NCI-H82 treated with DMSO at 0.1 percent for 48 hours (cell line): ENCODE measurements around the gene RARA.
"Not testable (repeated sequence)": the region's sequence is repeated elsewhere in the genome, so short reads cannot be mapped to it uniquely, and the experiment has no call there.

Source experiments
- DNase-seq: peaks from one replicate; lab custom pipeline; 2025; ENCODE audit not compliant: unreplicated experiment; lab: John Stamatoyannopoulos, UW

Gene RARA

DNA sequence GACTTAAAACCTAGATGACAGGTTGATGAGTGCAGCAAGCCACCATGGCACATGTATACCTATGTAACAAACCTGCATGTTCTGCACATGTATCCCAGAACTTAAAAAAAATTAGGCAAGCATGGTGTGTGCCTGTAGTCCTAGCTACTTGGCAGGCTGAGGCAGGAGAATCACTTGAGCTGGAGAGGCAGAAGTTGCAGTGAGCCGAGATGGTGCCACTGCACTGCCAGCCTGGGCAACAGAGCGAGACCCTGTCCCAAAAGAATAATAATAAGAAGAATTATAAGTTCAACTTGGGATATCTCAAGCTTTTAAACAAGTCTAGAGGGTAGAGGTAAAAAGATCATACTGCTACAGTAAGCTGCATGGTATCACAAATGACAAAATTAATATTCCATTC is 11.5 kb upstream of the RARA start:
- DNase-seq, result no peak

DNA sequence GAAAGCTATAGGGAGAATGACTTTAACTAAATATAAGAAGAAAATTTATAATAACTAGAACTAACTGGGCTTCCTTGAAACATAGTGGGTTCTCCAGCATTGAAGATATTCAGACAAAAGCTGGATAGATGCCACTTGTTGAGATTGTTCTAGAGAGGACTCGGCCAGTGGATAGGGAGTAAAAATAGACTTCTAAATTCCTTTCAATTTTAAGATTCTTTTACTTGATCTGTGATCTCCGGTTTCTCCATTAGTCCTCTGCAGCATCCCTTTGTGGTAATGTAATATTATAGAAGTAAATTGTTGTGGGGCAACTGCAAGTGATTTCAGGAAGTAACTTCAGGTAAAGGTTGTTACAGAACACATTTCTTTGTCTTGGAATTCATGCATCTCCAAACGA is 10.3 kb upstream of the RARA start:
- DNase-seq, result no peak

DNA sequence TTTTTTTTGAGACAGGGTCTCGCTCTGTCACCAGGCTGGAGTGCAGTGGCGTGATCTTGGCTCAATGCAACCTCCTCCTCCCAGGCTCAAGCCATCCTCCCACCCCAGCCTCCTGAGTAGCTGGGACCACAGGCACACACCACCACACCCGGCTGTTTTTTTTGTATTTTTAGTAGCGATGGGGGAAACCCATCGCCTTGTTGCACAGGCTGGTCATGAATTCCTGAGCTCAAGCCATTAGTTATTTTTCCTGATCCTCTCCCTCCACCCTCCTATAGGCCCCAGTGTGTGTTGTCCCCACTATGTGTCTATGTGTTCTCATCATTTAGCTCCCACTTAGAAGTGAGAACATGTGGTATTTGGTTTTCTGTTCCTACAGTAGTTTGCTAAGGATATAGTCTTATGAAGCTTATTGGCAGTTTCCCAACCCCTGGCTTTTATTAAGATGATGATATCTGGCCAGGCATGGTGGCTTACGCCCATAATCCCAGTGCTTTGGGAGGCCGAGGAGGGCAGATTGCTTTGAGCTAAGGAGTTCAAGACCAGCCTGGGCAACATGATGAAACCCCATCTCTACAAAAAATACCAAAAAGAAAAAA is 9.7 kb upstream of the RARA start:
- not testable (repeated sequence) for DNase-seq

DNA sequence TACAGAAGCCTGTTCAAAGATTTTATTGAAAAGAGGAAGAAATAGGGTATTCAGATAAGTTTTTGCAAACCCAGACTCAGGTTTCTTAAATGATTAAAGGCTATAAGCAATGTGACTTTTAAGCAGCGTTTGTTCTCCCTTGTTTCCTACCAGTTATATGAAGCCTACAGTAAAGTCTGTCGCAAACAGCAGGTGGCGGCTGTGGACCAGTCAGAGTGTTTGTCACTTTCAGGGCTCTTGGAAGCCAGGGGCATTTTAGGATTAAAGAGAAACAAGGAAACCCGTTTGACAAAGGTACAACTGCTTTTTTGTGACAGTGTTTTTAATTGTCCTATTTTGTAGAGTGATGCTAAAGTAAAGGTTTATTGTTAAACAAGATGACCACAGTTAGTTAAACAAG is 7.7 kb upstream of the RARA start:
- DNase-seq, result no peak

DNA sequence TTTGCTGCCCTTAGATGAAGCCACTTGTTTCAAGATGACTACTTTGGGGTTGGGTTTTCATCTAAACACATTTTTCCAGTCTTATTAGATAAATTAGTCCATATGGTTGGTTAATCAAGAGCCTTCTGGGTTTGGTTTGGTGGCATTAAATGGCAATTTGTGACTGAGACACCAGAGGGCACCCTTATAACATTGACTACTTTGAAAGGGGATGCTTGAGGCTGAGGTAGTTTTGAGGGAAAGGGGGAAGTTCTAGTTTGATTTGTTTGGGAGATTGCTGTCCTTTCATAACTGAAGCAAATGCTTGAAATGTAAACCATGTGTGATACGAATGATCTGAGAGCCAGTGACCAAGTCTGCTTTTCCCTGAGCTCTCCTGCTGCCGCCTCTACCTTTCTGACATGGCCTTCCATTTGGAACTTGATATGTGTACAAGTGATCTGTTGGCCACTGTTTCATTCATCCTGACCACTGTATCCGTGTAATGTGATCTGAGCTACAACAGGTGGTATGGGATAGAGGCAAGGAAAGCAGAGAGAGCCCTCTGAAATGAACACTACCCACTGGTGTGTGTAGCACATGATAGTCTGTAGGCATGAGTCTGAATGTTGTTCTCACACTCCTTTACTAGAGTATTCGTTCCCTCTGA is 5.8 kb upstream of the RARA start:
- DNase-seq, result peak; percentile 60

DNA sequence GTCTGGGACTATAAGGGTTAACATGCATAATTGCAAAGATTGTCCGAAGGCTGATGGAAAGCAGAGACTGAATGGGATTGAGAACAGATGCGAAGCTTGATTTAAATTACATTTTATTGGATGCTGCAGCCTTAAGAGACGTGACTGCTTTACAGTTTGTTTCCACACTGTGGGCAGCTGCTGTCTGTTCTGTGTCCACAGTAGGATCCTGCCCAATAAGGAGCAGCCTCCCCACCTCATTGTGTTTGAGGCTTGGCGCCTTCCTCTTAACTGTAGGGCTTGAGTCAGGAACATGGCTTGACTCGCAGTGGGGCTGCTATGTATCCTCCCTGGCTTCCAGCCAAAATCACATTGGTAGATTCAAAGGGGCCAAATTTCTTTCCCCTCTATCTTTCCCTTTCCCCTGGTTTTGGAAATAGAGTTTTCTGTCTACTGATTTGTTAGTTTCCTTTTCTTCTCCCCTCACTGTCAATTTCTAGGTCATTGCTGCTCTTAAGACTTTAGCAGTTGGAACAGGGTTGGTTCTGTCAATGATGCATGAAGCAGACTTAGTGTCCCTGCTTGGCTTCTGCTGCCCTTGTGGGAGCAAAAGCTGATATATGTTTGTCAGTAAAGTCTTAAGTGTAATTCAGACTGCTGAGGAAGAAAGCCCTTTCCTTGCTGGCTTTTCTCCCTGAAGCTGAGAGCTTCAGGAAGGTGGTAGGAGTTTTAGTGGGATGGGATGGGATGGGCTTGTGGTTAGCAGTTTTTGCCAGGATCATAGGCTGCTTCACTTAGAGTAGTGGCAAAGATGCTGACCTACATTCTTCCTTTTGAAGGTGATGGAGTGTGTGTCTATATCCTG is 5.0 kb upstream of the RARA start:
- DNase-seq, result no peak

DNA sequence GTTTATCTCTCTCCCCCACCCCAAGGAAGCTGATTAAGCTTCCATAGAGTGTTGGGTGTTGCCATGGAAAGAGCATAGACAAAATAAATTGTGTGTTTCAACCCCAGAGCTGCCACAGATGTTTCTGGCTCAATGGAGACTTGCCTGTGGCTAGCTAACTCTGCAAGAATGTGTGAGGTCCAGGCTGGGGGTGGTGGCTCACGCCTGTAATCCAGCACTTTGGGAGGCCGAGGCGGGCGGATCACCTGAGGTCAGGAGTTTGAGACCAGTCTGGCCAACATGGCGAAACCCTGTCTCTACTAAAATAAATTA is 4.5 kb upstream of the RARA start:
- not testable (repeated sequence) for DNase-seq

DNA sequence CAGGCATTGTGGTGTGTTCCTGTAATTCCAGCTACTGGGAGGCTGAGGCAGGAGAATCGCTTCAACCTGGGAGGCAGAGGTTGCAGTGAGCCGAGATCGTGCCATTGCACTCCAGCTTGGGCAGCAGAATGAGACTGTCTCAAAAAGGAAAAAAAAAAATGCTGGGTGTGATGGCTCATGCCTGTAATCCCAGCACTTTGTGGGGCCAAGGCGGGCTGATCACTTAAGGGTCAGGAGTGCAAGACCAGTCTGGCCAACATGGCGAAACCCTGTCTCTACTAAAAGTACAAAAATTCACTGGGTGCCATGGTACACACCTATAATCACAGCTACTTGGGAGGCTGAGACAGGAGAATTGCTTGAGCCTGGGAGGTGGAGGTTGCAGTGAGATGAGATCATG is 4.1 kb upstream of the RARA start:
- not testable (repeated sequence) for DNase-seq

DNA sequence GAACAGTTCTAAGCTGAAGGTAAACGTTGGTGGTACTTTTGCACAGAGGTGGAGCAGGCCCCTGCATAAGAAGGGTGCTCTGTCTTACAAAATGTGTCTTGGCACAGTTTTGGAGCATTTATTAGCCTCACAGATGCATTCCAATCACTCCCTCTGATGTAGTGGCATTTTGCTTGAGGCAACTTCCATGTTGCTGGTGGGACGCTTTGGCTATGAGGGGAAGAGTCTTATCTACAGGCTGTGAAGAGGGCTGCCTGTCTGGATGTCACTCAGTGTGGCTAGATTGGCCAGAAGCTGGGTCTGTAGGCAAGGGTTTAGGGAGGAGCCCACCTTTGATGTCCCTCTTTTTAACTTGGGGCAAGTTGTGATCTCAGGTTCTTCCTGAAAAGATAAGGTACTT is 2.6 kb upstream of the RARA start:
- DNase-seq, result no peak

DNA sequence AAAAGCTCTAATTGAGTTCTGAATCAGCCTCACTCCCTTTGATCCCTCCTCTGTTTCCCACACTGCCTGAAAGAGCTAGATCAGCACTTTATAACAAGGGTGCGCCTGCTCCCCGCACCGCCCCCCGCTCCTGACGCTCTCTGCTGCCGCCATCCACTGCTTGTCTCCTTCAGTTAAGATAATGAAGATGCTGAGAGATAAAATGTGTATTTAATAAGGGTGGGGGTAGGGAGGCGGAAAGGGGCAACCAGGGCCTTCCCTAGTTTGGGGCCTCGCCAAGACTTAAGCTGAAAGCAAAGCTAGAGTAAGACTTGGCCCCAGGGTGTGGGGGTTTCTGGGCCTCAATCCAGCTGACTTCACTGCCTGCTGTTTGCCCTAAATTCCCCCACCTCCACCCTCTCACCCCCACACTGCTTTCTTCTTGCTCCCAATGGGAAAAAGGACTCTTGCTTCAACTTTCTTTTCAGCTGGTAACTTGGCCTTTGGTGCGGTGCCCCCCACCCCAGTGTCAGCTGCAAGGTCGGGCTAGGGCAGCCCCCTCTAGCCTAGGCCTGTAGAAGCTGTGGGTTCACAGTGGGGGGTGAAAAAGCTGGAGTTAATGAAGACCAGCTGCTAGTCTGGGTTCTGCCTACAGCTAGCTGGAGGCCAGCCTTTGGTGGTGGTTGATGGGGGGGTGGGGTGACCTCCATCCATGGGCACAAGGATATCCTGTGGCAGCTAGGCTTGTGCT is 1.8 kb upstream of the RARA start:
- no peak for DNase-seq

DNA sequence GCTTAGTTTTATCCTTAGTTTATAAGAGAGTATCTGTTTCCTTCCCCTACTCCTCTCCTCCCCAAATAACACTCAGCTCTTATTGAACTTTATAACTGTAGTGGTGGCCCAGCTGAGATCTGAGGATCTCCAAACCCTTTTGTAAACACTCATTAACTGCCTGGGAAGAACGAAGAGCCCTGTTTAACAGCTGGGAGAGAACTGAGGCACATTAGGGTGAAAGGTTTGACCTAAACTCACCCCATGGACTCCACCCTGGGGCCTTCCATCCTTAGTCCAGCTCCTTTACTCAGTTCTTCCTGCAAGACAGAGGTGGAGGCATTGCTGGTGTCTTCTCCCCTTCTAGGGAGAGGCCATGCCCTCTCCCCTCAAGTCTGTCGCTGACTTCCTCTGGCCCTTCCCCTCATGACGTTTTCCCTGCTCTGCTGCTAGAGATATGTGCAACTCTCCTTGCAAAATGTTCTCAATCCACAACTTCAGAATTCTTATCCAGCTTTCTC is 1.2 kb upstream of the RARA start:
- no peak for DNase-seq

DNA sequence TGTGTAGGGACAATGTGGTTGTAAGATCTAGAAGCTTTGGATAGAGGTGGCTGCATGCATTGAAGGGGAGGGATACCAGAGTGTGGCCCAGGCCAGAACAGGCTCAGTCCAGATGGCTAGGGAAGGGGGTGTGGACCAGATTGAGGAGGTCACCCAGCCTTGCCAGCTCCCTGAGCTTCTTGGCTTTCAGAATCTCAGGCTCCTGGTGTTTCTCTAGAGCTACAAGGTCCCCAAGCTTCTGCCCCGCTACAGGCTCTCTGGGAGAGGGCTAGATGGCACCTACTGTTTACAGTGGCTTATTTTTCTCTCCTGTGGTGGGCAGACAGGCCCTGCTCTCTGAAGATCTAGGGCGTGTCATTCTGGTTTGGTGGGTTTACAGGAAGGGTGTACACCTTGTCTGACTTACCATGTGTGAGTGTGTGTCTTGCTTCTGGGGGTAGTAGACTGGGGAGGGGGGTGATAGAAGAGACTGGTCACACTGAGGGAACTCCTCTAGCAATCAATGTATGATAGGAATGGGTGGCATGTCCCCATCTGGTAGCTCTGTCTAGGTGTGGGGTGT is 1.1 kb downstream of the RARA start:
- DNase-seq, result no peak

DNA sequence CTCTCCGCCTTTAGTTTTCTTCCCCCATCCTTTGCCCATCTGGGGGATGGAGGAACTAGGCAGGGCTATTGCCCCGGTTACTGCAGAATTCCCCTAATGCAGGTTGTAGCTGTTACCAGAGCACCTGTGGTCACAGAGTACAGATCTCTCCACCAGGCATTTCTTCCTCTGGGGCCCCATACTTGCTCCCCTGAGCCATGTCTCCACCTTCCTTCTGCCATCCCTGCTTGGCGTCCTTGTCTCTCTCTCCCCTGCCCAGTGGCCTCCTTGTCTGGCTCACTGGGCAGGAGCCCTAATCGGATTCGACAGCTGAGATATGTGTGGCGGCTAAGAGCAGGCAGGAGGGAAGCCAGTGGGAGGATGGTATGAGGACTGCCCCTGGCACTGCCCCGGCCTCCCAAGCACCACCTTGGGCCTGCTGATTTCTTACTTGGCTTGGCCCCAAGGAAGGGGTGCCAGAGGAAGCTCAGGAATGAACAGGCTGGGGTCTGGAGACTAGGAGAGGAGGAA is 2.0 kb downstream of the RARA start:
- DNase-seq, result no peak

DNA sequence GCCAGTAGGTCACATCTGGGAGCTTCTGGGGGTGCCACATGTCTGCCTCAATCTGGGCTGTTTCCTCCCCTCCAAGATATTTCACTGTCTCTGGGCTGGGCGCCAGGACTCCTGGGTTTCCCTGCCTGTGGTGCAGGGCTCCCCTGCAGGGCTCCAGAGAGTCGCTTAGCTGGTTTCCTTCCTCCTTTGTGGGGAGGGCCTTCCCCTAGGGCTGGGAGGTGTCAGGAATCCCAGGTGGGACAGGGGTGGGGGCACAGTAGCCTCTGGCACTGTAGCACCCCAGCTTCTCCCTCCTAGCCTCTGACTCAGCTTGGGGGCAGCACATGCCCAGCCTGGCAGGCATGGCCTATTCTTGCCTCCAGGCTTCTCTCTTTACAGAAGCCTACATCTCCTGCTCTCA is 2.6 kb downstream of the RARA start:
- no peak for DNase-seq

DNA sequence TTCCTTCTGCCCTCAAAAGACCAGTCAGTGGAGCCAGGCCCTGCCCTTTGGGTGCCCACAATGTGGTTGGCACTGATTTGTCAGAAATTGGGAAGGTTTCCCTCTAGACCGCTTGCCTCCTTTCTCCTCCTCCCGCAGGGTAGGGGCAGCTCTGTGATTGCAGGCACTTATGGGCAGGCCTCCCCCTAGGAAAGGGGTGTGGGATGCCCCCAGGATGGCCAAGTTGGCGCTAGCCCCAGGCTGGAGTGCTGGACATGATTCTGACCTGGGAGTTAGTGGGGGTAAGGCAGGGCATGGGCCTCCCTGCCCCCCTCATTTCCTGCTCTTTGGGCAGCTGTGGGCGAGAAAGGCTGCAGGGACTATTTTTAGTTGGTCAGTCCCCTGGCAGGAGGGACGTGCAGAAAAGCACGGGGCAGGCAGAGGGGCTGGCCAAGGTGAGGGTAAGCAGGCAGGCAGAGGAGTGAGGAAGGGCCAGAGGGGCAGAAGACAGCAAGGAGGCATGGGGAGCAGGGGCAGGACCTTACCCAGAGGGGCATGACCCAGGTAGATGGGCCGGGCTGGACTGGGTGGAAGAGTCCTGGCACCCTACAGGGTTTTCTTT is 3.3 kb downstream of the RARA start:
- no peak for DNase-seq

DNA sequence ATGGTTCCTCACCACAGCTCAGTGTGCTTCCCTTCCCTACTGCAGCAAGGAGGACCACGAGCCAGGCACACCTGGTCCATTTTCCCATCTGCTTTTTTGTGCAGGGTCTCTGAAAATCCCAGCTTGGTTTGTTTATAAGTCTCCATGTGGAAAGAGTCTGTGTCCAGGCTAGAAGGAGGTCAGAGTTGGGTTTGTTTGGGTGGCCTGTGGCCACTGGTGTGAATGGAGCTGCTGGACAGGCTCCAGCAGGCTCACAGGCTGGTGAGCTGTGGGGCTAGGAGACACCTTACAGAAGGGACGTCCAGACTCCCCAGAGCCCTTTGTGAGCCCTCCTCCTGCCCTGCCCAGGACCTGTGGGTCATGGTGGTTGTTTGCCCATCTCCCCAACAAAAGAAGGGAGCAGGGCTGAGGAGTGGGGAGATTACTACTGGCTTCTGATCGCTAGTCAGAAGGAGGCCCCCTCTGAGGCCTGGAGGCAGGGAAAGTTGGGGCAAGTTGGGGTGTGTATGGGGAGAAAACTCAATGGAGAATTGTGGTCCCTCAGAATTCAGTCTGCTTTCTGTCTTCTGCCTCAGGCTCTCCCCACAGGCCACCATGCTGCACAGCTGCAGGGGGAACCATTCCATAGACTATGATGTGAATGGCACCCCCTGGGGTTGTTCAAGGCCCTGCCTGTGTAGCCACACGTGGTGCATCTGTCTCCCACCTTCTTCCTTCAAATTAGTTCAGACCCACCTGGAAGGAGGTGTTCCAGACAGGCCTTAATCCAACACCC is 4.1 kb downstream of the RARA start:
- no peak for DNase-seq

DNA sequence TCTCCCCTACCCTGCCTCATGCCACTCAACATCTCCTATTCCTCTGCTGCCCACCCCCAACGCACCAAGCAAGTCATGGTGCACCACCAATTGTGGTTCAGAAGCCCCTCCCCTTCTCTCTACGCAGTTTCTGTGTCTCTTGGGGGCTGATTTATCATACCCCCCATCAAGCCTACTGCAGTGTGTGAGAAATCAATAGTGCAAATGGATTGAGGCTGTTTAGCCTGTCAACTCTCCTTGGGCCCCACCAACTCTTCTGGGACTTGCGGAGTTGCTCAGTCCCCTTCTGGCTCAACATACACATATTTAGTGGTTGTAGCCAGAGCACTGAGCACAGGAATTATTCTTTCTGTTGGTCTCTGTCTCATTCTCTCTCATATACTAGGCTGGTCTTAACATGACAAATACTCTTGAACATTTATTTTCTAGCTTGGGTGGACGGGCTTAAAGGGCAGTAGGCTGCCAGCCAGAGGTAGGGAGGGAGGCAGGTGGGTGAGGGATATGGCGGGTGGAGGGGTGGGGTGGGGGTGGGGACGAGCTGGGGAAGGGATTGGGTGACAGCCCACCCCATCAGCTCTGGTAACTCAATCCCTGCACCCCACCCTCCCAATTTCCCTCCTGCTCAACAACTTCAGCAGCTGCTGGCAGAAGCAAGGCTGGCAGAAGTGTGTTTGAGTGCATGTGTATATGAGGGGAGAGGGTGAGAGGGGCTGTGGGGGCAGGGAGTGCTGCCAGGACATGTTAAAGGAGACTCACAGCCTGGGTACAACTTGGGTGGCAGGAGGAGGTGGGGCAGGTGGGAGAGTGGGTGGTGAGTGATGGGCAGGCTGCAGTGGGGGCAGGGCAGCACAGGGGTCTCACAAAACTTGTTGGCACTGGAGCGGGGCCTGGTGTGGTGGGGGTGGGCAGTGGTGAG is 4.9 kb downstream of the RARA start:
- no peak for DNase-seq

DNA sequence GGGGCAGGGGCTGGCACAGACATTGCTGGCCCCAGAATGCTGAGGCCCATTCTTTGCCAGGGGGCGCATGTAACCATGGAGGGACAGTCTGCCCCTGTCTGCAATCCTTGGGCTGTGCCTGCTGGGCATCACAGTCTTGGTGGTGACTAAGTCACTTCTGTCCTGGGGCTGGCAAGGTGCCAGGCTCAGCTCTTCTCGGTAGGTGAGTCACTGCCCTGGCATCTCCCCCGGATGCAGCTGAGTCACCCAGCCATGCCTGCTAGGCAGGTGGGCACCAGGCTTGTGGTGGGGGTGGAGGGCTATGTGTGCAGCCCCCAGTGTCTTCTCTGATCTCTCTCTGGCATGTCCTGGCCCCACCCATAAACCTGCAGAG is 5.6 kb downstream of the RARA start:
- DNase-seq, result no peak

DNA sequence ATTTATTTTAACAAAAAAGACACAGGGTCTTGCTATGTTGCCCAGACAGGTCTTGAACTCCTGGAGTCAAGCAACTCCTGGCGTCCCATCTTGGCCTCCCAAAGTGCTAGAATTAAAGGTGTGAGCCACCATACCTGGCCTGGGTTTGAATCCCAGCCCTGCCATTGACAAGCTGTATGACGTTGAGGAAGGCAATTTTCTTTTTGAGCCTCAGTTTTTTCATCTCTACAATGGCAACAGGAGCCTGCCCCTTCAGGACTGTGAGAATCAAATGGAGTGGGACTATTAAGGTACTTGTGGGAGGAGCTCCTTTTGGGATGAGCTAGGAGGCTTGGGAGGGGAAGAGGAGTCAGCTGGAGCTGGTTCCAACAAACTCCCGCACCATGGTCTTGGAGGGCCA is 6.2 kb downstream of the RARA start:
- DNase-seq, result no peak
